Measurements from ENCODE around the gene PUM1. TPM values are rescaled to one million over a fixed set of nuclear protein-coding genes. Genes with fewer than 3 reads are reported as not detected.

The PUM1 gene
- total RNA-seq, 1 donor from 2014 or later: 143 TPM

- Histone ChIP-seq H3K27ac (ENCODE audit: low read depth, low read length) (no peak overlapping the region), H3K79me2 (ENCODE audit: insufficient read depth, low read length) (peaks cover 58% of the 10 kb centered on the region), H3K4me2 (ENCODE audit: low read length) (no peak overlapping the region), H4K20me1 (ENCODE audit: insufficient read depth, low read length) (peaks cover 90% of the 10 kb centered on the region), H3K9me3 (ENCODE audit: insufficient read depth, low read depth, low read length) (no peaks in the 10 kb centered on the region), H3K36me3 (ENCODE audit: insufficient read depth, low read length) (no peaks in the 10 kb centered on the region), H3K27me3 (ENCODE audit: insufficient read depth, low read length) (no peaks in the 10 kb centered on the region), H2AFZ (ENCODE audit: low read depth, low read length) (no peak overlapping the region), H3K4me3 (ENCODE audit: insufficient read depth, low read depth, low read length) (no peak overlapping the region), H3K9ac (ENCODE audit: low read length) (no peak overlapping the region), H3K4me1 (ENCODE audit: insufficient read depth, low read length) (peaks cover 28% of the 10 kb centered on the region)
- Mint-ChIP-seq H3K36me3 (ENCODE audit: low read depth, unreplicated experiment) (peaks cover 6% of the 10 kb centered on the region), H3K27ac (ENCODE audit: unreplicated experiment) (no peak overlapping the region), H3K9me3 (ENCODE audit: unreplicated experiment) (no peaks in the 10 kb centered on the region), H3K4me1 (ENCODE audit: low read depth, unreplicated experiment) (peaks cover 31% of the 10 kb centered on the region), H3K4me3 (ENCODE audit: unreplicated experiment) (no peak overlapping the region), H3K27me3 (ENCODE audit: low read depth, unreplicated experiment) (no peaks in the 10 kb centered on the region)
- FAIRE-seq (no peak), DNase-seq (ENCODE audit: low read depth) (no peak)
- TF ChIP-seq EZH2 (IDR thresholded peaks at IDR 0.05; ENCODE audit: insufficient read depth, low read length) (no peak), CTCF (IDR thresholded peaks at IDR 0.05; ENCODE audit: insufficient read depth, low read depth, low read length) (no peak)
Measured at GRCh38 chr1:30882678-30883388, 182.7 kb downstream of the PUM1 start.

Other genes starting within 250 kb of the PUM1 start
- gene SDC3, start 157.0 kb downstream of the PUM1 start, total RNA-seq: 113 and 135 TPM in 2 replicates
- gene NKAIN1, start 174.2 kb upstream of the PUM1 start, total RNA-seq: 5.6 and 6.8 TPM in 2 replicates
- 41.0 and 42.0 TPM in 2 replicates for gene SNRNP40, start 231.1 kb upstream of the PUM1 start, total RNA-seq
- 43.4 and 51.3 TPM in 2 replicates for gene ZCCHC17, start 231.3 kb upstream of the PUM1 start, total RNA-seq

Data from astrocyte (in vitro differentiated cells and primary cell).